Measurements from ENCODE around the gene TMPRSS3. TPM values are rescaled to one million over a fixed set of nuclear protein-coding genes. Genes with fewer than 3 reads are reported as not detected.

TMPRSS3 gene
- total RNA-seq, 8 experiments from 2014 or later: 0.07 to 0.33 (median 0.14) TPM; not detected in 1

DNA sequence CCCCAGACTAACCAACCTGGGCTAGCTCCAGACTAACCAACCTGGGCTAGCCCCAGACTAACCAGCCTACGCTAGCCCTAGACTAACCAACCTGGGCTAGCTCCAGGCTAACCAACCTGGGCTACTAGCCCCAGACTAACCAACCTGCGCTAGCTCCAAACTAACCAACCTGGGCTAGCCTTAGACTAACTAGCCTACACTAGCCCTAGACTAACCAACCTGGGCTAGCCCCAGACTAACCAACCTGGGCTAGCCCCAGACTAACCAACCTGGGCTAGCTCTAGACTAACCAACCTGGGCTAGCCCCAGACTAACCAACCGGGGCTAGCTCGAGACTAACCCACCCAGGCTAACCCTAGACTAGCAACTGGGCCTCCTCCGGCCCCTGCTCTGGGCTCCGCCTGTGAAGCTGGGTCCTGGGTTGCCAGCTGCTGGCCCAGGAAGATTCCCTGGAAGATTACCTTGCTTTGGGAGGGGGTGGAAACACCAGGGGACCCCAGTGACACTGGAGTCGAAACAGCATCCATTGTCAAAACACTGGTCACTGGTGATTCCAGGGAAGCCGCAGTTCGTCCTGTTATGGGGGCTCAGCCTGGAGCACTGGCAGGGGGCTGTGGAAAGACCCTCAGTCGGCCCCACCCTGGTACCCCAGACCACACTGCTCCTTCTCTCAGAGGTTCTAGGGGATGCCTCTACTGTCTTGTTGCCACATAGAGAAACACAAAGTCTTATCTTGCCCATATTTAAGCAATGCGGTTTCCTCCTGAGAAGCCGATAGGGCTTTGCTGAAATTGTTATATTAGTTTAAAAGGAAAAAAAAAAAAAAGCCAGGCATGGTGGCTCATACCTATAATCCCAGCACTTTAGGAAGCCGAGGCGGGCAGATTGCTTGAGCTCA is 46.2 kb downstream of the TMPRSS3 start:
- in situ Hi-C loops (cut with MboI; ENCODE audit: low pct_unique_long_range_greater_than_20kb in 2 of 9, low sequenced_read_pairs in 9 of 9, unreplicated experiment in 9 of 9): loop anchor here in 1 of 9 experiments (25.0 kb wide), 1 partner anchor 113 kb away; no protein-coding TSS in a partner anchor
- no peak for ATAC-seq (replicated peaks in 6 of 8)
- peaks cover 0 to 12% of the 10 kb centered on the region in 2 donors for H3K4me1 ChIP-seq (replicated peaks in 1 of 2)
- 0 to 100% (median 87%) methylated on average over 1 to 6 of the region's 14 CpGs for WGBS, 10 experiments
- H3K4me3 ChIP-seq: no peak overlapping the region
- H3K27ac ChIP-seq: no peak overlapping the region

DNA sequence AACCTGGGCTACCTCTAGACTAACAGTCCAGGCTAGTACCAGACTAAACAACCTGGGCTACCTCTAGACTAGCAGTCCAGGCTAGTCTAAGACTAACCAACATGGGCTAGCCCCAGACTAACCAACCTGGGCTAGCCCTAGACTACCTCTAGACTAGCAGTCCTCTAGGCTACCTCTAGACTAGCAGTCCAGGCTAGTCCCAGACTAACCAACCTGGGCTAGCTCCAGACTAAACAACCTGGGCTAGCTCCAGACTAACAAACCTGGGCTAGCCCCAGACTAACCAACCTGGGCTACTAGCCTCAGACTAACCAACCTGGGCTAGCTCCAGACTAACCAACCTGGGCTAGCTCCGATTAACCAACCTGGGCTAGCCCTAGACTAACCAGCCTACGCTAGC is 47.1 kb downstream of the TMPRSS3 start:
- Histone ChIP-seq H3K27ac (no peak overlapping the region), H3K4me1 (replicated peaks in 1 of 2) (peaks cover 0 to 12% of the 10 kb centered on the region in 2 donors), H3K4me3 (no peak overlapping the region)
- in situ Hi-C loops (cut with MboI; ENCODE audit: low pct_unique_long_range_greater_than_20kb in 2 of 9, low sequenced_read_pairs in 9 of 9, unreplicated experiment in 9 of 9): no loop called here
- WGBS, 10 experiments: 33 to 100% (median 80%) methylated on average over 1 to 2 of the region's 2 CpGs; no CpG with 5 or more reads in 7 of the 10 experiments
- no peak for ATAC-seq (replicated peaks in 6 of 8)

DNA sequence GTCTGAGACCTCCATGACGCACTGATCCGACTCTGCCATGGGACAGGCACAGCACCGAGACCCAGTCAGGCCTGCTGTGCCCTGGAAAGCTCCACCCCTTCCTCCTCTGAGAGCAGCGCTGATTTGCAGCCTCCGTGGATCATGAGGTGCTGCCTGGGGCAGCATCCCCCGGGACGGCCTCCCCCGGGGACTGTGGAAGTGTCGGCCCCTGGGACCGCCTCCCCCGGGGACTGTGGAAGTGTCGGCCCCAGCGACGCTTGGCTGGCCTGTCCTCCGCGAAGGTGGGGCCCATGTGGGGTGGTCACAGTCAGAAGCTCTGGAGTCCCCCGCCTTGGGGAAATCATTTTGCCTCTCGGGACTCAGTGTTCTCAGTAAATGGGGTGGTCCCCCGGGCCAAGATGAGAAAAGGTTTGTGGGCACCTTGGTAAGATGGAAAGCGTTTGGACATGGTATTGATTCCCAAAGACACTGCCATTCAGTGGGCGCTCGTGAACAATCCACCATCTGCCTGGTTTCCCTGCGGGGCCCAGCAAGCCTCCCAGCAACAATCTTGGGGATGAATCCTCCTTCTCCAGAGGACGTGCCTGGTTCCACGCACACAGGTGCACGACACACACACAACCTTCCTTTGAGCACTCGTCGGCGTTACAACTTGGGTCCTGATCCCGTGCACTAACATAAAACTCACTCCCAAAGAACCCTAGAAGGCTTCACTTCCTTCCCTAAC is 48.1 kb downstream of the TMPRSS3 start:
- Histone ChIP-seq H3K27ac (no peak overlapping the region), H3K4me1 (replicated peaks in 1 of 2) (peaks cover 0 to 12% of the 10 kb centered on the region in 2 donors), H3K4me3 (no peak overlapping the region)
- no peak for ATAC-seq (replicated peaks in 6 of 8)
- WGBS, 10 experiments: 39 to 96% (median 85%) methylated on average over 1 to 10 of the region's 30 CpGs; no CpG with 5 or more reads in 3 of the 10 experiments
- in situ Hi-C loops (cut with MboI; ENCODE audit: low pct_unique_long_range_greater_than_20kb in 2 of 9, low sequenced_read_pairs in 9 of 9, unreplicated experiment in 9 of 9): no loop called here

DNA sequence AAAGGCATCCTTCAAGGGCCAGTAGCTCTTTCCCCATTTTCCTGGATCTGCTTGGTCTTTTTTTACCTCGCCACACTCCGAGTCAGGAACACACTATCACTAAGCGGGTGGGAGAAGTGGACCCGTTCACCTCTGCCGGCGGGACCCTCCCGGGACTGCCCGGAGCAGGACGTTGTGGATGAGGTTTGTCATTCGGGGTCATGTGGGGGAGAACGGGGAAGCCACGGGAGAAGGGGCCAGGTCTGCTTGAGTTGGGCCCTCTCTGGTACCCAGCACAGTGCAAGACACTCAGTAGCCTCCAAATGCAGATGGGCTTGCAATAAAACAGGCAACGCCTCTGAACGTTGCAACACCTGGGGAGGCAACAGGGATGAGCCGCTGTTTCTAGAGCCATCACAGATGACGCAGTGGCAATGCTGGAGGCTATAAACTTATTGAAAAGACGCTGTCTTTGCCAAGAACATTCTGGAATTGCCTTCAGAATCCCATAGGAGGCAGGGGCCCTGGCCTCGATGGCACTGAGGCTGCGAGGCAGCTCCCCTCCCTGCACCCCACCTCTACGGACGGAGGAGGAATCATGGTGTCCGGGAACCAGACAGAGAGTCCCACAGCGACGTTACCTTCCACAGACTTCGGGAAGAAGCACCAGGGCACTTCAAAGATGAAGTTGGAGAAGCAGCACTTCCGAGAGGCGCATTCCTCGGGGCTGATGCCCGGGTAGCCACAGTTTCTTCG is 48.8 kb downstream of the TMPRSS3 start:
- Histone ChIP-seq H3K4me3 (no peak overlapping the region), H3K27ac (no peak overlapping the region), H3K4me1 (replicated peaks in 1 of 2) (peaks cover 0 to 12% of the 10 kb centered on the region in 2 donors)
- in situ Hi-C loops (cut with MboI; ENCODE audit: low pct_unique_long_range_greater_than_20kb in 2 of 9, low sequenced_read_pairs in 9 of 9, unreplicated experiment in 9 of 9): no loop called here
- ATAC-seq (replicated peaks in 6 of 8): no peak
- 40 to 97% (median 84%) methylated on average over 1 to 14 of the region's 30 CpGs; no CpG with 5 or more reads in 3 of the 10 experiments for WGBS, 10 experiments

- 64 to 92% (median 83%) methylated on average over 2 to 7 of the region's 9 CpGs; no CpG with 5 or more reads in 1 of the 10 experiments for WGBS, 10 experiments
- no peak for ATAC-seq (replicated peaks in 6 of 8)
- in situ Hi-C loops (cut with MboI; ENCODE audit: low pct_unique_long_range_greater_than_20kb in 2 of 9, low sequenced_read_pairs in 9 of 9, unreplicated experiment in 9 of 9): no loop called here
- Histone ChIP-seq H3K4me1 (replicated peaks in 1 of 2) (peaks cover 0 to 12% of the 10 kb centered on the region in 2 donors), H3K4me3 (no peak overlapping the region), H3K27ac (no peak overlapping the region)
These were observed 49.4 kb downstream of the TMPRSS3 start for GRCh38 chr21:42346441-42346840.

DNA sequence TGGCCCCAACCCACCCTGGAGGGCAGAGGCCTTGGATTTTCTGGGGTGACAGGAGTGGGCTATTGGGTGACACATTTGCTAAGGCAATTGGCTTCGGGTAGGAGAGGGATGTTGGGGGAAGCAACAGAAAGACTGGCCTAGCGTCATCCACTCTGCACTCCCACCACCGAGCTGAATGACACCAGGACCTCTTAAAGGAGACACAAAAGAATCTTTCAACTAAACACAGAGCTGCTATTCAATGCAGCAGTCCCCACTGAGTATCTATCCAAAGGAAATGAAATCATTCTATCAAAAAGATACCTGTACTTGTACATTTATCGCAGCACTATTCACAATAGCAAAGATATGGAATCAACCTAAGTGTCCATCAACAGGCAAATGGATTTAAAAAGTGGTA is 51.2 kb downstream of the TMPRSS3 start:
- in situ Hi-C loops (cut with MboI; ENCODE audit: low pct_unique_long_range_greater_than_20kb in 2 of 9, low sequenced_read_pairs in 9 of 9, unreplicated experiment in 9 of 9): no loop called here
- 51 to 100% (median 75%) methylated on average over 1 to 4 of the region's 4 CpGs; no CpG with 5 or more reads in 5 of the 10 experiments for WGBS, 10 experiments
- no peak overlapping the region for H3K4me3 ChIP-seq

GRCh38 chr21:42343963-42344510 is 51.8 kb downstream of the TMPRSS3 start:
- Histone ChIP-seq H3K27ac (no peak overlapping the region), H3K4me3 (no peak overlapping the region), H3K4me1 (replicated peaks in 1 of 2) (no peaks in the 10 kb centered on the region)
- no peak for ATAC-seq (replicated peaks in 6 of 8)
- whole genome bisulfite sequencing, 10 experiments: 10 to 100% (median 83%) methylated on average over 1 to 10 of the region's 11 CpGs; no CpG with 5 or more reads in 4 of the 10 experiments
- in situ Hi-C loops (cut with MboI; ENCODE audit: low pct_unique_long_range_greater_than_20kb in 2 of 9, low sequenced_read_pairs in 9 of 9, unreplicated experiment in 9 of 9): no loop called here

More for the DNA sequence above, 51.2 kb downstream of the TMPRSS3 start:
- no peak overlapping the region for H3K27ac ChIP-seq
- no peaks in the 10 kb centered on the region for H3K4me1 ChIP-seq (replicated peaks in 1 of 2)
- no peak for ATAC-seq (replicated peaks in 6 of 8)

GRCh38 chr21:42343556-42343955 is 52.3 kb downstream of the TMPRSS3 start:
- no peak overlapping the region for H3K4me3 ChIP-seq
- in situ Hi-C loops (cut with MboI; ENCODE audit: low pct_unique_long_range_greater_than_20kb in 2 of 9, low sequenced_read_pairs in 9 of 9, unreplicated experiment in 9 of 9): no loop called here
- 34 to 82% (median 80%) methylated on average over 1 to 4 of the region's 6 CpGs; no CpG with 5 or more reads in 4 of the 10 experiments for WGBS, 10 experiments
- no peak overlapping the region for H3K27ac ChIP-seq
- no peak for ATAC-seq (replicated peaks in 6 of 8)
- H3K4me1 ChIP-seq (replicated peaks in 1 of 2): peaks cover 2 to 4% of the 10 kb centered on the region in 2 donors

DNA sequence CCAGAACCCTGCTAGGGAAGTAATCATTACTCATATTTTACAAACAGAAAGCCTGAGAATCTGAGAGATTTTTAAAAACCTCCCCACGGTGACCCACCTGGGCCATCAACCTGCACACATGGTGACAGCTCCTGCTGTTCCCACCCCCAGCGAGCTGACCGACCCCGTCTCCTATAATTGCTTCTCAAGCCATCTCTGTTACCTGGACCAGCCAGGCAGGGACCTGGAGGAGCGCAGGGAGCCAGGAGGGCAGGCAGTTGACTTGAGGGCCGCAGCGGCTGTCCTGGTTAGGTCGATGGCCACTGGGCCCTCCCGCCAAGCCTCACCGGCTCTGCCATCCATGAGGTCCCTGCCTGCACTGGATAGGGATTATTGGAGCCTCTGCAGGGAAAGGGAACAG is 52.8 kb downstream of the TMPRSS3 start:
- WGBS, 10 experiments: 16 to 90% (median 81%) methylated on average over 1 to 8 of the region's 10 CpGs; no CpG with 5 or more reads in 5 of the 10 experiments
- H3K27ac ChIP-seq: no peak overlapping the region
- in situ Hi-C loops (cut with MboI; ENCODE audit: low pct_unique_long_range_greater_than_20kb in 2 of 9, low sequenced_read_pairs in 9 of 9, unreplicated experiment in 9 of 9): no loop called here
- no peak for ATAC-seq (replicated peaks in 6 of 8)
- H3K4me1 ChIP-seq (replicated peaks in 1 of 2): peaks cover 4 to 9% of the 10 kb centered on the region in 2 donors
- no peak overlapping the region for H3K4me3 ChIP-seq

DNA sequence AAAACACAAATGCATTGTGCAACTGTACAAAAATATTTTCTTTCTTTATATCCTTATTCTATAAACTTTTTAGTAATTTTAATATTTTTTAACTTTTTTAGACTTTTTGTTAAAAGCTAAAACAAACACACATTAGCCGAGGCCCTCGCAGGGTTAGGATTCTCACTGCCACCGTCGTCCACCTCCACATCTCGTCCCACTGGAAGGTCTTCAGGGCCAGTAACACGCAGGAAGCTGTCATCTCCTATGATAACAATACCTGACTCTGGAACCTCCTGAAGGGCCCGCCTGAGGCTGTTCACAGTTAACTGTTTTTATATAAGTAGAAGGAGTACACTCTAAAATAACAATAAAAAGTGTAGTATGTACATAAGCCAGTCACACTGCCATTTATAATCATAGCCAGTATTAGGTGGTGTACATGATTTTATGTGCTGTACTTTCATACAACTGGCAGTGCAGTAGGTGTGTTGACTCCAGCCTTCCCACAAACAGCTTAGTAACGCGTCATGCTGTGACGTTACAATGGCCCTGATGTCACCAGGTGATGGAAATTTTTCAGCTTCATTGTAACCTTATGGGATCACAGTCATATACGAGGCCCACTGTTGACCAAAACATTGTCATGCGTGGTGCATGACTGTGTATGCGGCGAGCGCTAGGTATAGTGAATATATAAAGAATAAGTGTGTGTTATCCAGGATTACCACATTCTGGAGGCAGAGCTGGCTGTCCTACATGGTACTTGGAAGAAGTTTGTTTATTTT is 53.9 kb downstream of the TMPRSS3 start:
- no peak for ATAC-seq (replicated peaks in 6 of 8)
- WGBS, 10 experiments: 30 to 100% (median 87%) methylated on average over 2 to 14 of the region's 15 CpGs; no CpG with 5 or more reads in 1 of the 10 experiments
- Histone ChIP-seq H3K4me3 (no peak overlapping the region), H3K27ac (no peak overlapping the region), H3K4me1 (replicated peaks in 1 of 2) (peaks cover 4 to 13% of the 10 kb centered on the region in 2 donors)
- in situ Hi-C loops (cut with MboI; ENCODE audit: low pct_unique_long_range_greater_than_20kb in 2 of 9, low sequenced_read_pairs in 9 of 9, unreplicated experiment in 9 of 9): no loop called here

- peaks cover 4 to 18% of the 10 kb centered on the region in 2 donors for H3K4me1 ChIP-seq (replicated peaks in 1 of 2)
- 18 to 98% (median 64%) methylated on average over 2 to 18 of the region's 24 CpGs; no CpG with 5 or more reads in 2 of the 10 experiments for WGBS, 10 experiments
- H3K4me3 ChIP-seq: no peak overlapping the region
- no peak overlapping the region for H3K27ac ChIP-seq
- in situ Hi-C loops (cut with MboI; ENCODE audit: low pct_unique_long_range_greater_than_20kb in 2 of 9, low sequenced_read_pairs in 9 of 9, unreplicated experiment in 9 of 9): no loop called here
- ATAC-seq (replicated peaks in 6 of 8): peak in 1 of 8 experiments; percentile 58
These were observed 55.4 kb downstream of the TMPRSS3 start for GRCh38 chr21:42340187-42341050.
